Stimulated activated naive CD4-positive, alpha-beta T cell treated with Interleukin-2 at 50 U/mL for 16 hours (primary cell): ENCODE data around the gene MC2R.

ENCODE experiments used
- DNase-seq: peaks from one replicate; lab custom pipeline; 2025; lab: John Stamatoyannopoulos, UW

MC2R gene

GRCh38 chr18:13915391-13915790 is at the start of gene MC2R:
Gene MC2R (minus strand): TSS chr18:13915536. CDS start chr18:13885518, 30,018 bp downstream.
- no peak for DNase-seq

GRCh38 chr18:13945811-13946210 is 30.5 kb upstream of the MC2R start:
- no peak for DNase-seq

- no peak for DNase-seq
Observed at GRCh38 chr18:13943338-13943737, 28.0 kb upstream of the MC2R start.

GRCh38 chr18:13940326-13940725 is 25.0 kb upstream of the MC2R start:
- no peak for DNase-seq

GRCh38 chr18:13934676-13935075 is 19.3 kb upstream of the MC2R start:
- DNase-seq = no peak

- no peak for DNase-seq
Observed at GRCh38 chr18:13934058-13934457, 18.7 kb upstream of the MC2R start.

- DNase-seq = no peak
Observed at GRCh38 chr18:13932285-13933025, 17.1 kb upstream of the MC2R start.

- no peak for DNase-seq
Observed at GRCh38 chr18:13930964-13931363, 15.6 kb upstream of the MC2R start.

GRCh38 chr18:13923221-13923620 is 7.9 kb upstream of the MC2R start:
- DNase-seq = no peak

GRCh38 chr18:13918898-13919297 is 3.6 kb upstream of the MC2R start:
- no peak for DNase-seq

GRCh38 chr18:13917401-13917800 is 2.1 kb upstream of the MC2R start:
- no peak for DNase-seq

GRCh38 chr18:13916559-13916958 is 1.2 kb upstream of the MC2R start:
- DNase-seq = no peak

- DNase-seq = no peak
Observed at GRCh38 chr18:13915995-13916431, 677 bp upstream of the MC2R start.

- no peak for DNase-seq
Observed at GRCh38 chr18:13914756-13915155, 580 bp downstream of the MC2R start.

- DNase-seq = no peak
Observed at GRCh38 chr18:13914170-13914569, 1.2 kb downstream of the MC2R start.

- DNase-seq = no peak
Observed at GRCh38 chr18:13913205-13913604, 2.1 kb downstream of the MC2R start.

GRCh38 chr18:13912601-13913000 is 2.7 kb downstream of the MC2R start:
- no peak for DNase-seq

GRCh38 chr18:13910986-13911385 is 4.3 kb downstream of the MC2R start:
- no peak for DNase-seq

- DNase-seq = no peak
Observed at GRCh38 chr18:13910501-13910900, 4.8 kb downstream of the MC2R start.

GRCh38 chr18:13909141-13909940 is 6.0 kb downstream of the MC2R start:
- DNase-seq = no peak

GRCh38 chr18:13900633-13901032 is 14.7 kb downstream of the MC2R start:
- no peak for DNase-seq

GRCh38 chr18:13895505-13896033 is 19.8 kb downstream of the MC2R start:
- no peak for DNase-seq

GRCh38 chr18:13894531-13894930 is 20.8 kb downstream of the MC2R start:
- DNase-seq = no peak
